A673 (cell line): Measurements from ENCODE around the gene FAM13A.

Source experiments
- CTCF ChIP-seq: fragments of 300-800, 200-600 bp; sonication (generic); conservative IDR thresholded peaks from 2 replicates; pipeline ENCODE4 v1.5.1; 2017; ENCODE audit warnings: low read depth, mild to moderate bottlenecking, antibody characterized with exemption, low read length, moderate library complexity, mixed read lengths
- EZH2 ChIP-seq: fragments of 200-600 bp; sonication (generic); IDR thresholded peaks from 2 replicates; pipeline ENCODE4 v1.6.1; 2017; ENCODE audit warnings: borderline replicate concordance, low read depth, mild to moderate bottlenecking, mixed read lengths, antibody characterized with exemption, low read length; ENCODE audit not compliant: poor library complexity, severe bottlenecking

- TF ChIP-seq CTCF (no peak), EZH2 (no peak)
Measured at GRCh38 chr4:88742561-88742960, 314.4 kb downstream of the FAM13A start.
